Astrocyte (in vitro differentiated cells and primary cell): Measurements from ENCODE around the gene PUSL1. TPM values are rescaled to one million over a fixed set of nuclear protein-coding genes. Genes with fewer than 3 reads are reported as not detected.

Experiments used
- DNase-seq: peaks from one replicate; pipeline ENCODE4 v3.0.0-alpha.2; 2010; ENCODE audit warnings: low read depth
- FAIRE-seq: peaks from 2 replicates; lab custom pipeline; 2011; peaks lifted over from hg19 to GRCh38; lab: Jason Lieb, UNC
- H2AFZ ChIP-seq: 2 replicates; pipeline ENCODE4 v1.6.0; 2012; ENCODE audit warnings: low read depth, low read length, inconsistent platforms
- H3K27ac ChIP-seq: 2 replicates; pipeline ENCODE4 v1.5.1; 2011; ENCODE audit warnings: low read depth, low read length, inconsistent platforms
- H3K27me3 ChIP-seq: 2 replicates; pipeline ENCODE4 v1.6.0; 2011; ENCODE audit warnings: low read length, inconsistent platforms; ENCODE audit not compliant: insufficient read depth
- H3K36me3 ChIP-seq: 2 replicates; pipeline ENCODE4 v1.5.1; 2011; ENCODE audit warnings: low read length, inconsistent platforms; ENCODE audit not compliant: insufficient read depth
- H3K4me1 ChIP-seq: 2 replicates; pipeline ENCODE4 v1.5.1; 2011; ENCODE audit warnings: low read length, inconsistent platforms; ENCODE audit not compliant: insufficient read depth
- H3K4me2 ChIP-seq: 2 replicates; pipeline ENCODE4 v1.6.0; 2012; ENCODE audit warnings: low read length, inconsistent platforms
- H3K4me3 ChIP-seq: 2 replicates; pipeline ENCODE4 v1.5.1; 2011; ENCODE audit warnings: low read depth, mild to moderate bottlenecking, low read length, inconsistent platforms; ENCODE audit not compliant: insufficient read depth
- H3K79me2 ChIP-seq: 2 replicates; pipeline ENCODE4 v1.6.0; 2012; ENCODE audit warnings: mild to moderate bottlenecking, low read length, inconsistent platforms; ENCODE audit not compliant: insufficient read depth
- H3K9ac ChIP-seq: 2 replicates; pipeline ENCODE4 v1.6.0; 2012; ENCODE audit warnings: mild to moderate bottlenecking, low read length, inconsistent platforms
- H3K9me3 ChIP-seq: 2 replicates; pipeline ENCODE4 v1.5.1; 2012; ENCODE audit warnings: low read depth, mild to moderate bottlenecking, low read length, inconsistent platforms; ENCODE audit not compliant: insufficient read depth
- H4K20me1 ChIP-seq: 2 replicates; pipeline ENCODE4 v1.6.0; 2012; ENCODE audit warnings: low read length, inconsistent platforms; ENCODE audit not compliant: insufficient read depth
- H3K27ac Mint-ChIP-seq: one replicate; pipeline ENCODE4 v1.8.0; 2021; ENCODE audit warnings: mild to moderate bottlenecking, mixed read lengths; ENCODE audit not compliant: unreplicated experiment
- H3K27me3 Mint-ChIP-seq: one replicate; pipeline ENCODE4 v1.8.0; 2021; ENCODE audit warnings: low read depth, mixed read lengths; ENCODE audit not compliant: unreplicated experiment
- H3K36me3 Mint-ChIP-seq: one replicate; pipeline ENCODE4 v1.8.0; 2021; ENCODE audit warnings: low read depth, mixed read lengths; ENCODE audit not compliant: unreplicated experiment
- H3K4me1 Mint-ChIP-seq: one replicate; pipeline ENCODE4 v1.8.0; 2021; ENCODE audit warnings: low read depth, mixed read lengths; ENCODE audit not compliant: unreplicated experiment
- H3K4me3 Mint-ChIP-seq: one replicate; pipeline ENCODE4 v1.8.0; 2021; ENCODE audit warnings: mild to moderate bottlenecking, moderate library complexity, mixed read lengths; ENCODE audit not compliant: unreplicated experiment
- H3K9me3 Mint-ChIP-seq: one replicate; pipeline ENCODE4 v1.8.0; 2021; ENCODE audit warnings: mild to moderate bottlenecking, mixed read lengths; ENCODE audit not compliant: unreplicated experiment
- CTCF ChIP-seq: IDR thresholded peaks from 2 replicates; pipeline ENCODE4 v1.5.1; 2011; ENCODE audit warnings: low read depth, mild to moderate bottlenecking, inconsistent platforms, low read length, moderate library complexity; ENCODE audit not compliant: insufficient read depth
- EZH2 ChIP-seq: IDR thresholded peaks from 2 replicates; pipeline ENCODE4 v1.6.1; 2012; ENCODE audit warnings: mild to moderate bottlenecking, low read length, inconsistent platforms; ENCODE audit not compliant: insufficient read depth
- total RNA-seq: library from RNA; stranded (reverse); gene quantifications from 2 replicates; pipeline ENCODE4 v1.2.1, GENCODE V29; 2021

Gene PUSL1
- total RNA-seq, 1 donor from 2014 or later = 29.4 TPM

DNA sequence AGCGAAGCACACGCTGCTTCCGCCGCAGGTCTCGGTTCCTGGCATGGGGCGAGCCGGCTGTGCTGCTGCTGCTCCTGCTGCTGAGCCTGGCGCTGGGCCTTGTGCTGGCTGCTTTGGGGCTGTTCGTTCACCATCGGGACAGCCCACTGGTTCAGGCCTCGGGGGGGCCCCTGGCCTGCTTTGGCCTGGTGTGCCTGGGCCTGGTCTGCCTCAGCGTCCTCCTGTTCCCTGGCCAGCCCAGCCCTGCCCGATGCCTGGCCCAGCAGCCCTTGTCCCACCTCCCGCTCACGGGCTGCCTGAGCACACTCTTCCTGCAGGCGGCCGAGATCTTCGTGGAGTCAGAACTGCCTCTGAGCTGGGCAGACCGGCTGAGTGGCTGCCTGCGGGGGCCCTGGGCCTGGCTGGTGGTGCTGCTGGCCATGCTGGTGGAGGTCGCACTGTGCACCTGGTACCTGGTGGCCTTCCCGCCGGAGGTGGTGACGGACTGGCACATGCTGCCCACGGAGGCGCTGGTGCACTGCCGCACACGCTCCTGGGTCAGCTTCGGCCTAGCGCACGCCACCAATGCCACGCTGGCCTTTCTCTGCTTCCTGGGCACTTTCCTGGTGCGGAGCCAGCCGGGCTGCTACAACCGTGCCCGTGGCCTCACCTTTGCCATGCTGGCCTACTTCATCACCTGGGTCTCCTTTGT lies 25.3 kb downstream of the PUSL1 start:
- no peak overlapping the region for H3K27ac ChIP-seq
- no peaks in the 10 kb centered on the region for H3K4me1 ChIP-seq
- Mint-ChIP-seq H3K4me1 (no peaks in the 10 kb centered on the region), H3K36me3 (no peaks in the 10 kb centered on the region), H3K9me3 (no peaks in the 10 kb centered on the region), H3K4me3 (no peak overlapping the region), H3K27ac (no peak overlapping the region), H3K27me3 (no peaks in the 10 kb centered on the region)
- no peak overlapping the region for H2AFZ ChIP-seq
- no peaks in the 10 kb centered on the region for H3K27me3 ChIP-seq
- TF ChIP-seq EZH2 (no peak), CTCF (no peak)
- no peaks in the 10 kb centered on the region for H3K36me3 ChIP-seq
- H3K9me3 ChIP-seq = no peaks in the 10 kb centered on the region
- no peak overlapping the region for H3K4me3 ChIP-seq
- DNase-seq = no peak
- peaks cover 28% of the 10 kb centered on the region for H4K20me1 ChIP-seq
- no peaks in the 10 kb centered on the region for H3K79me2 ChIP-seq
- H3K9ac ChIP-seq = no peak overlapping the region
- FAIRE-seq = no peak
- no peak overlapping the region for H3K4me2 ChIP-seq

- Mint-ChIP-seq H3K4me3 (no peak overlapping the region), H3K27me3 (no peaks in the 10 kb centered on the region), H3K9me3 (no peaks in the 10 kb centered on the region), H3K27ac (no peak overlapping the region), H3K4me1 (no peaks in the 10 kb centered on the region), H3K36me3 (no peaks in the 10 kb centered on the region)
- no peak overlapping the region for H2AFZ ChIP-seq
- no peak overlapping the region for H3K4me2 ChIP-seq
- H3K36me3 ChIP-seq = no peaks in the 10 kb centered on the region
- no peaks in the 10 kb centered on the region for H3K27me3 ChIP-seq
- TF ChIP-seq EZH2 (no peak), CTCF (no peak)
- H3K79me2 ChIP-seq = no peaks in the 10 kb centered on the region
- H4K20me1 ChIP-seq = peaks cover 17% of the 10 kb centered on the region
- no peaks in the 10 kb centered on the region for H3K9me3 ChIP-seq
- no peak overlapping the region for H3K27ac ChIP-seq
- DNase-seq (no peak), FAIRE-seq (no peak)
- no peaks in the 10 kb centered on the region for H3K4me1 ChIP-seq
- no peak overlapping the region for H3K4me3 ChIP-seq
- no peak overlapping the region for H3K9ac ChIP-seq
These were observed 26.4 kb downstream of the PUSL1 start for GRCh38 chr1:1334835-1335234.

GRCh38 chr1:1335283-1335682 lies 26.9 kb downstream of the PUSL1 start:
- no peaks in the 10 kb centered on the region for H3K4me1 Mint-ChIP-seq
- H3K4me3 Mint-ChIP-seq = no peak overlapping the region
- Histone ChIP-seq H3K4me1 (no peaks in the 10 kb centered on the region), H3K4me3 (no peak overlapping the region), H3K9ac (no peak overlapping the region), H3K4me2 (no peak overlapping the region), H3K9me3 (no peaks in the 10 kb centered on the region), H3K79me2 (no peaks in the 10 kb centered on the region), H2AFZ (no peak overlapping the region), H4K20me1 (peaks cover 15% of the 10 kb centered on the region), H3K27me3 (no peaks in the 10 kb centered on the region), H3K27ac (no peak overlapping the region), H3K36me3 (no peaks in the 10 kb centered on the region)
- H3K36me3 Mint-ChIP-seq = no peaks in the 10 kb centered on the region
- DNase-seq = no peak
- FAIRE-seq = no peak
- H3K27ac Mint-ChIP-seq = no peak overlapping the region
- TF ChIP-seq EZH2 (no peak), CTCF (no peak)
- H3K9me3 Mint-ChIP-seq = no peaks in the 10 kb centered on the region
- no peaks in the 10 kb centered on the region for H3K27me3 Mint-ChIP-seq
